Neural cell (in vitro differentiated cells): ENCODE results near the gene SFT2D1. TPM values are rescaled to one million over a fixed set of nuclear protein-coding genes. Genes with fewer than 3 reads are reported as not detected.

ENCODE experiments used
- H2AFZ ChIP-seq: fragments of 200-600, 300-800 bp; sonication (generic), shearing (Covaris generic); 2 replicates; pipeline ENCODE4 v1.6.0; 2014; ENCODE audit warnings: low read depth, mild to moderate bottlenecking, antibody characterized with exemption, low read length, moderate library complexity
- H3F3A ChIP-seq: fragments of 200-600 bp; shearing (Covaris generic); 2 replicates; pipeline ENCODE4 v1.6.1; 2016; ENCODE audit warnings: mild to moderate bottlenecking, moderate library complexity, mixed read lengths, antibody characterized with exemption, low read length; ENCODE audit not compliant: insufficient read depth, poor library complexity, severe bottlenecking
- H3K27ac ChIP-seq: fragments of 200-600, 300-800 bp; sonication (generic), shearing (Covaris generic); 2 replicates; pipeline ENCODE4 v1.5.1; 2014; ENCODE audit warnings: mild to moderate bottlenecking, low read length, moderate library complexity
- H3K27me3 ChIP-seq: fragments of 300-800, 200-600 bp; sonication (generic), shearing (Covaris generic); 2 replicates; pipeline ENCODE4 v1.6.0; 2014; ENCODE audit warnings: mild to moderate bottlenecking, low read depth, low read length, moderate library complexity; ENCODE audit not compliant: insufficient read depth
- H3K36me3 ChIP-seq: fragments of 300-800, 200-600 bp; sonication (generic), shearing (Covaris generic); 2 replicates; pipeline ENCODE4 v1.5.1; 2014; ENCODE audit warnings: mild to moderate bottlenecking, antibody characterized with exemption, low read length, moderate library complexity; ENCODE audit not compliant: insufficient read depth
- H3K4me2 ChIP-seq: fragments of 300-800, 200-600 bp; sonication (generic), shearing (Covaris generic); 2 replicates; pipeline ENCODE4 v1.6.0; 2014; ENCODE audit warnings: mild to moderate bottlenecking, low read length
- H3K4me3 ChIP-seq: fragments of 300-800, 200-600 bp; sonication (generic), shearing (Covaris generic); 2 replicates; pipeline ENCODE4 v1.5.1; 2014; ENCODE audit warnings: mild to moderate bottlenecking, low read length, moderate library complexity
- H3K79me2 ChIP-seq: fragments of 200-600 bp; shearing (Covaris generic); replicated peaks from 2 replicates; pipeline ENCODE4 v1.6.0; 2014; ENCODE audit warnings: mild to moderate bottlenecking, low read length, moderate library complexity; ENCODE audit not compliant: insufficient read depth
- H3K9ac ChIP-seq: fragments of 300-800, 200-600 bp; sonication (generic), shearing (Covaris generic); 2 replicates; pipeline ENCODE4 v1.6.1; 2016; ENCODE audit warnings: mild to moderate bottlenecking, low read length, mixed read lengths
- H3K9me2 ChIP-seq: fragments of 200-600 bp; shearing (Covaris generic); 2 replicates; pipeline ENCODE4 v1.6.1; 2016; ENCODE audit warnings: mild to moderate bottlenecking, low read length, mixed read lengths; ENCODE audit not compliant: insufficient read depth
- H3K9me3 ChIP-seq: fragments of 200-600, 300-800 bp; sonication (generic), shearing (Covaris generic); 2 replicates; pipeline ENCODE4 v1.6.1; 2016; ENCODE audit warnings: mild to moderate bottlenecking, mixed run types, low read length, moderate library complexity, mixed read lengths
- H4K20me1 ChIP-seq: fragments of 200-600 bp; shearing (Covaris generic); 2 replicates; pipeline ENCODE4 v1.6.1; 2016; ENCODE audit warnings: mild to moderate bottlenecking, mixed run types; ENCODE audit not compliant: insufficient read depth
- EP300 ChIP-seq: fragments of 450-650 bp; conservative IDR thresholded peaks from 2 replicates; pipeline ENCODE4 v1.6.1; 2014; ENCODE audit warnings: antibody characterized with exemption, mild to moderate bottlenecking, moderate library complexity; ENCODE audit not compliant: poor library complexity, severe bottlenecking
- EZH2 ChIP-seq: fragments of 200-600, 300-800 bp; shearing (Covaris generic), sonication (generic); IDR thresholded peaks from 2 replicates; pipeline ENCODE4 v1.6.1; 2014; ENCODE audit warnings: antibody characterized with exemption, low read length, borderline replicate concordance, mild to moderate bottlenecking; ENCODE audit not compliant: insufficient read depth, poor library complexity, severe bottlenecking
- MXI1 ChIP-seq: fragments of 450-650 bp; conservative IDR thresholded peaks from 2 replicates; pipeline ENCODE4 v1.6.1; 2014; ENCODE audit warnings: antibody characterized with exemption, mild to moderate bottlenecking; ENCODE audit not compliant: poor library complexity, severe bottlenecking
- POLR2AphosphoS5 ChIP-seq: IDR thresholded peaks from 2 replicates; pipeline ENCODE4 v1.6.1; 2012
- RAD21 ChIP-seq: fragments of 450-650 bp; conservative IDR thresholded peaks from 2 replicates; pipeline ENCODE4 v1.6.1; 2014; ENCODE audit warnings: antibody characterized with exemption, mild to moderate bottlenecking, moderate library complexity
- REST ChIP-seq: IDR thresholded peaks from 2 replicates; pipeline ENCODE4 v1.6.1; 2012; ENCODE audit warnings: borderline replicate concordance
- SMC3 ChIP-seq: fragments of 450-650 bp; conservative IDR thresholded peaks from 2 replicates; pipeline ENCODE4 v1.6.1; 2014; ENCODE audit warnings: antibody characterized with exemption, mild to moderate bottlenecking, moderate library complexity; ENCODE audit not compliant: poor library complexity
- TAF1 ChIP-seq: IDR thresholded peaks from 2 replicates; pipeline ENCODE4 v1.6.1; 2012; ENCODE audit warnings: low read depth
- polyA plus RNA-seq: library from polyadenylated mRNA; depleted of rRNA; stranded (reverse); fragments of >200 nt; gene quantifications from 2 replicates; pipeline ENCODE4 v1.2.3, GENCODE V29; 2014
- TF ChIP-seq, protein P1 (sequence below): fragments of 450-650 bp; IDR thresholded peaks from 2 replicates; pipeline ENCODE4 v1.5.1; 2014; ENCODE audit warnings: antibody characterized with exemption, mild to moderate bottlenecking, moderate library complexity; ENCODE audit not compliant: poor library complexity, severe bottlenecking

Gene SFT2D1
- polyA plus RNA-seq, 1 donor from 2014 or later, result 81.7 TPM

DNA sequence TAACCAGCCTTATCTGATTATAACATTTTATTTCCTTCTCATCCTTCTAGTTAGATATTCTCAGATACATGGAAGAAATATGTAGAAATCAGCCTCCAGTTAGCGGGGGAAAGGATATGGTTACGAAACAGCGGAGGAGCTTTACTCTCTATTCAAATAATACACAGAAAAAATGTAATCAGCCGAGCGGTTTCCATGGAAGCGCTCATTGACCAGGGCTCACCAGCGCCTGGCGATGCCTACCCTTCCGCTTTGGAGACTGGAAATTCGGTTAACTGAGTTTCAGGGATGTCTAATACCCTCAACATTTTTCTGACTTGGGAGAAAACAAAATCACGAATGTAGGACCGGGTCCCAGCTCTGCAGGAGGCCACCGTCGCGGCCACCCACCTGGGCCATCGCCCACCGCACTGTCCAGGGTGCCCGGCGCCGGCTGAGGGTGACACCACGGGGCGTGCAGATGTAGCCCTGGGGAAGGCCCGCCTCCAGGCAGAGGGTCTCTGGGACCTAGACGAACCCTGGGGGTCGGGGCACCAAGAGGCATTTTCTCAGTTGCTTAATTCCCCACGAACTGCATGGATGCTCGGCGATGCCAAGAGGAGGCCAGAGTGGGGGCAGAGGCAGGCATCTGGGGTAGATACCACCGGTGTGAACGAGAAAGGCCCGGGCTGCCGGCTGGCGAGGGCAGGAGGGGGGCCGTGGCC is 35.8 kb downstream of the SFT2D1 start:
- Histone ChIP-seq H3K36me3 (no peaks in the 10 kb centered on the region), H3K27me3 (peaks cover 51% of the 10 kb centered on the region), H3K9ac (no peak overlapping the region), H3K79me2 (no peaks in the 10 kb centered on the region), H3K9me3 (no peaks in the 10 kb centered on the region), H3K9me2 (no peaks in the 10 kb centered on the region), H3K27ac (no peak overlapping the region), H3K4me2 (no peak overlapping the region), H3F3A (no peaks in the 10 kb centered on the region), H4K20me1 (no peaks in the 10 kb centered on the region), H3K4me3 (no peak overlapping the region), H2AFZ (no peak overlapping the region)
- TF ChIP-seq EP300, result no peak
- no peak for TF ChIP-seq MXI1
- TF ChIP-seq REST, result no peak
- TF ChIP-seq EZH2, result no peak
- TF ChIP-seq, protein P1, sequence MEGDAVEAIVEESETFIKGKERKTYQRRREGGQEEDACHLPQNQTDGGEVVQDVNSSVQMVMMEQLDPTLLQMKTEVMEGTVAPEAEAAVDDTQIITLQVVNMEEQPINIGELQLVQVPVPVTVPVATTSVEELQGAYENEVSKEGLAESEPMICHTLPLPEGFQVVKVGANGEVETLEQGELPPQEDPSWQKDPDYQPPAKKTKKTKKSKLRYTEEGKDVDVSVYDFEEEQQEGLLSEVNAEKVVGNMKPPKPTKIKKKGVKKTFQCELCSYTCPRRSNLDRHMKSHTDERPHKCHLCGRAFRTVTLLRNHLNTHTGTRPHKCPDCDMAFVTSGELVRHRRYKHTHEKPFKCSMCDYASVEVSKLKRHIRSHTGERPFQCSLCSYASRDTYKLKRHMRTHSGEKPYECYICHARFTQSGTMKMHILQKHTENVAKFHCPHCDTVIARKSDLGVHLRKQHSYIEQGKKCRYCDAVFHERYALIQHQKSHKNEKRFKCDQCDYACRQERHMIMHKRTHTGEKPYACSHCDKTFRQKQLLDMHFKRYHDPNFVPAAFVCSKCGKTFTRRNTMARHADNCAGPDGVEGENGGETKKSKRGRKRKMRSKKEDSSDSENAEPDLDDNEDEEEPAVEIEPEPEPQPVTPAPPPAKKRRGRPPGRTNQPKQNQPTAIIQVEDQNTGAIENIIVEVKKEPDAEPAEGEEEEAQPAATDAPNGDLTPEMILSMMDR, result no peak
- no peak for TF ChIP-seq RAD21
- TF ChIP-seq SMC3, result no peak
- TF ChIP-seq POLR2AphosphoS5, result no peak
- TF ChIP-seq TAF1, result no peak

DNA sequence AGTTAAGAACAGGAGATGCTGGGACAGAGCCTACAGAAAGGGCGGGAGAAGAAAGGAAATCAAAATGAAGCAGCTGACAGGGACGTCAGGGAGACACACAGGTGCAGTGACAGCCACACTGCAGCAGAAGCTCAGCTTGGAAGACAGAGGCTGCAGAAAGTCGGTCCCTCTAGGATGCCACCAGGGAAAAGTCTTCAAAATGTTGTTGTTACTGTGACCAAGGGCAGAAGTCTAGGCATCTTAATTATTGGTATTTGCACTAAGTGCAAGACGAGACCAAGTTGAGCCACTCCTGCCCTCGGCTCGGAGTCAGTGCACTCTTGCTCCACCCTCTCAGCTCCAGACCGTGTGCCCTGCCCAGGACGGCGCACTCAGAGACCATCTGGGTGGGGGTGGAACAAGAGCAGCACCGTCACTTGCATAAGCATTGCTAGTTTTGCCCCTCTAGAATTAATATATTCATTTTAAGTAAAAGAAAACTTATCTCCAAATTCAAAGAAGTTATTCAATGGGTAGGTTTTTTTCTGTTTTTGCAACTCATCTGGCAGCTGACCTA is 36.7 kb downstream of the SFT2D1 start:
- no peaks in the 10 kb centered on the region for H3K9me2 ChIP-seq
- H3F3A ChIP-seq, result no peaks in the 10 kb centered on the region
- no peak overlapping the region for H3K4me2 ChIP-seq
- H3K9ac ChIP-seq, result no peak overlapping the region
- H3K79me2 ChIP-seq, result no peaks in the 10 kb centered on the region
- H4K20me1 ChIP-seq, result no peaks in the 10 kb centered on the region
- no peak overlapping the region for H3K27ac ChIP-seq
- no peak overlapping the region for H3K4me3 ChIP-seq
- H2AFZ ChIP-seq, result no peak overlapping the region
- no peaks in the 10 kb centered on the region for H3K36me3 ChIP-seq
- TF ChIP-seq EP300 (no peak), REST (no peak)
- H3K9me3 ChIP-seq, result no peaks in the 10 kb centered on the region
- H3K27me3 ChIP-seq, result peaks cover 49% of the 10 kb centered on the region
